ENCODE data around the gene ADGRV1.

GRCh38 chr5:90548069-90548593, 10.5 kb upstream of the ADGRV1 start:
- TF ChIP-seq YY1 (IDR thresholded peaks at IDR 0.05; ENCODE audit: low read depth) (no peak), RAD21 (IDR thresholded peaks at IDR 0.05; ENCODE audit: low read depth) (no peak), MAX (IDR thresholded peaks at IDR 0.05) (no peak), REST (IDR thresholded peaks at IDR 0.05; ENCODE audit: low read depth) (no peak), USF1 (IDR thresholded peaks at IDR 0.05) (no peak)
